Ovary (tissue), 3 donors: ENCODE measurements around the gene SYNPO2.

Source experiments
- POLR2A ChIP-seq: fragments of 450-650 bp; IDR thresholded peaks from one replicate; pipeline ENCODE4 v1.6.1; 2017; ENCODE audit warnings: antibody characterized with exemption, mild to moderate bottlenecking, moderate library complexity
- TF ChIP-seq, protein P1 (sequence below), 3 donors: fragments of 450-650 bp in 2 of 3; fragments of 200-600 bp in 1 of 3; IDR thresholded peaks; one replicate each; pipeline versions ENCODE4 v1.5.1 to v1.8.0; 2016 to 2022; ENCODE audit warnings: antibody characterized with exemption in 3 of 3, mild to moderate bottlenecking in 1 of 3
- donor health status: DM: no; HTN: no; CAD: no.

DNA sequence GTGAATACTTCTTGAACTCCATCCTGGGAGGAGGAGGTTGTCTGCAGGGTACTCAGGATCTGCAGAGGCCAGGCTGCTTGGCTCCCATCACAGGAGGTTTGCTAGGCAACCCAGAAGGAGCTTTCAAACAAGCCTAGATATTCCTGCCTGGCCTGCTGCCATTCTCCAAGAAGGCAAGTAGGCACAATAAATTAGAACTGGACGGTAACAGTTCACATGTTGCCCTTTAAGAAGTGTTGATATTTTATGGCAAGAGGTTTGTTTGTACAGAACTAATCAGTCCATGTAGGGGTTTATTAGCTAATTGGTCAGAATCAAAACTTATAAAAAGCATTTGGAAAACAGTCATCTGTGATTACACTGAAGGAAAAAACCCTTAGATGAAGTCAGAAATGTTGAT is 39.3 kb downstream of the SYNPO2 start:
- TF ChIP-seq, protein P1, sequence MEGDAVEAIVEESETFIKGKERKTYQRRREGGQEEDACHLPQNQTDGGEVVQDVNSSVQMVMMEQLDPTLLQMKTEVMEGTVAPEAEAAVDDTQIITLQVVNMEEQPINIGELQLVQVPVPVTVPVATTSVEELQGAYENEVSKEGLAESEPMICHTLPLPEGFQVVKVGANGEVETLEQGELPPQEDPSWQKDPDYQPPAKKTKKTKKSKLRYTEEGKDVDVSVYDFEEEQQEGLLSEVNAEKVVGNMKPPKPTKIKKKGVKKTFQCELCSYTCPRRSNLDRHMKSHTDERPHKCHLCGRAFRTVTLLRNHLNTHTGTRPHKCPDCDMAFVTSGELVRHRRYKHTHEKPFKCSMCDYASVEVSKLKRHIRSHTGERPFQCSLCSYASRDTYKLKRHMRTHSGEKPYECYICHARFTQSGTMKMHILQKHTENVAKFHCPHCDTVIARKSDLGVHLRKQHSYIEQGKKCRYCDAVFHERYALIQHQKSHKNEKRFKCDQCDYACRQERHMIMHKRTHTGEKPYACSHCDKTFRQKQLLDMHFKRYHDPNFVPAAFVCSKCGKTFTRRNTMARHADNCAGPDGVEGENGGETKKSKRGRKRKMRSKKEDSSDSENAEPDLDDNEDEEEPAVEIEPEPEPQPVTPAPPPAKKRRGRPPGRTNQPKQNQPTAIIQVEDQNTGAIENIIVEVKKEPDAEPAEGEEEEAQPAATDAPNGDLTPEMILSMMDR (IDR thresholded peaks at IDR 0.05): no peak
- TF ChIP-seq POLR2A: no peak
